ENCODE measurements around the gene IRAK3.

DNA sequence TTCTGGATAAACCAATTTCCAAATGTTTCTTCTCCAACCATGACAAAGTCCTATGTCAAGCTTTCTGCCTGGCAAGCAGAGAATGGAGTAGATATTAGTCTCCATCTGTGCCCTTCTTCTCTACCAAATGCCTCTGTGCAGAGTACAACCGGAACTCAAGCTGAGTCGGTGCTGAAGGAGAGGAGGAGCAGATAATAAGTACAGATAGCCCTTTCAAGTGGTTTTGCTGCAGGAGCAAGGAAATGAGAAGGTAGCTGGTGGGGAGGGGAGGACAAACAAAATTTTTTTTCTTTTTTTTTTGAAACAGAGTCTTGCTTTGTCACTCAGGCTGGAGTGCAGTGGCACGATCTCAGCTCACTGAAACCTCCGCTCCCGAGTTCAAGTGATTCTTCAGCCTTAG, 99.1 kb downstream of the IRAK3 start:
- TF ChIP-seq TAF1 (IDR thresholded peaks at IDR 0.05; ENCODE audit: low read depth) (no peak), EGR1 (IDR thresholded peaks at IDR 0.05) (no peak), CEBPB (IDR thresholded peaks at IDR 0.05) (no peak), RAD21 (IDR thresholded peaks at IDR 0.05; ENCODE audit: low read depth) (no peak), NFIC (IDR thresholded peaks at IDR 0.05) (no peak), EP300 (IDR thresholded peaks at IDR 0.05; ENCODE audit: borderline replicate concordance) (no peak), FOXM1 (IDR thresholded peaks at IDR 0.05; ENCODE audit: borderline replicate concordance, low read depth) (no peak), CREB1 (IDR thresholded peaks at IDR 0.05; ENCODE audit: low read depth) (no peak), YY1 (IDR thresholded peaks at IDR 0.05; ENCODE audit: low read depth) (no peak)
- TF ChIP-seq, protein P1, sequence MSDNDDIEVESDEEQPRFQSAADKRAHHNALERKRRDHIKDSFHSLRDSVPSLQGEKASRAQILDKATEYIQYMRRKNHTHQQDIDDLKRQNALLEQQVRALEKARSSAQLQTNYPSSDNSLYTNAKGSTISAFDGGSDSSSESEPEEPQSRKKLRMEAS (IDR thresholded peaks at IDR 0.05) = no peak
- TF ChIP-seq, protein P2, sequence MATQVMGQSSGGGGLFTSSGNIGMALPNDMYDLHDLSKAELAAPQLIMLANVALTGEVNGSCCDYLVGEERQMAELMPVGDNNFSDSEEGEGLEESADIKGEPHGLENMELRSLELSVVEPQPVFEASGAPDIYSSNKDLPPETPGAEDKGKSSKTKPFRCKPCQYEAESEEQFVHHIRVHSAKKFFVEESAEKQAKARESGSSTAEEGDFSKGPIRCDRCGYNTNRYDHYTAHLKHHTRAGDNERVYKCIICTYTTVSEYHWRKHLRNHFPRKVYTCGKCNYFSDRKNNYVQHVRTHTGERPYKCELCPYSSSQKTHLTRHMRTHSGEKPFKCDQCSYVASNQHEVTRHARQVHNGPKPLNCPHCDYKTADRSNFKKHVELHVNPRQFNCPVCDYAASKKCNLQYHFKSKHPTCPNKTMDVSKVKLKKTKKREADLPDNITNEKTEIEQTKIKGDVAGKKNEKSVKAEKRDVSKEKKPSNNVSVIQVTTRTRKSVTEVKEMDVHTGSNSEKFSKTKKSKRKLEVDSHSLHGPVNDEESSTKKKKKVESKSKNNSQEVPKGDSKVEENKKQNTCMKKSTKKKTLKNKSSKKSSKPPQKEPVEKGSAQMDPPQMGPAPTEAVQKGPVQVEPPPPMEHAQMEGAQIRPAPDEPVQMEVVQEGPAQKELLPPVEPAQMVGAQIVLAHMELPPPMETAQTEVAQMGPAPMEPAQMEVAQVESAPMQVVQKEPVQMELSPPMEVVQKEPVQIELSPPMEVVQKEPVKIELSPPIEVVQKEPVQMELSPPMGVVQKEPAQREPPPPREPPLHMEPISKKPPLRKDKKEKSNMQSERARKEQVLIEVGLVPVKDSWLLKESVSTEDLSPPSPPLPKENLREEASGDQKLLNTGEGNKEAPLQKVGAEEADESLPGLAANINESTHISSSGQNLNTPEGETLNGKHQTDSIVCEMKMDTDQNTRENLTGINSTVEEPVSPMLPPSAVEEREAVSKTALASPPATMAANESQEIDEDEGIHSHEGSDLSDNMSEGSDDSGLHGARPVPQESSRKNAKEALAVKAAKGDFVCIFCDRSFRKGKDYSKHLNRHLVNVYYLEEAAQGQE (IDR thresholded peaks at IDR 0.05; ENCODE audit: low read depth) = no peak
